Measurements from ENCODE around the gene SAMD11.

The SAMD11 gene

DNA sequence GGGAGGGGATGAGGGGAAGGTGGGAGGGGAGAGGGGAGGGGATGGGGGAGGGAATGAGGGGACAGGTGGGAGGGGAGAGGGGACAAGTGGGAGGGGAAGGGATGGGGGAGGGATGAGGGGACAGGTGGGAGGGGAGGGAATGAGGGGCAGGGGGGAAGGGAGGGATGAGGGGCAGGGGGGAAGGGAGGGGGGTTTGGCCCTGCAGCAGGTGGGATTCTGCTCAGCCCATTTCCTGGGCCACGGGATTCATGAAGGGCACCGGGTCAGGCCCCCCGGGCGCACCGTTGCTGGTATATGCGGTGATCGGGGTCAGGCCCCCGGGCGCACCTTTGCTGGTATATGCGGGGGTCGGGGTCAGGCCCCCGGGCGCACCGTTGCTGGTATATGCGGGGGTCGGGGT is 15.1 kb upstream of the SAMD11 start:
- Histone ChIP-seq H3K36me3 (replicated peaks) (no peaks in the 10 kb centered on the region), H3K27me3 (replicated peaks) (peaks cover 7% of the 10 kb centered on the region), H3K4me3 (ENCODE audit: low read depth, low read length) (no peak overlapping the region), H3K27ac (no peak overlapping the region)
- TF ChIP-seq, protein P1, sequence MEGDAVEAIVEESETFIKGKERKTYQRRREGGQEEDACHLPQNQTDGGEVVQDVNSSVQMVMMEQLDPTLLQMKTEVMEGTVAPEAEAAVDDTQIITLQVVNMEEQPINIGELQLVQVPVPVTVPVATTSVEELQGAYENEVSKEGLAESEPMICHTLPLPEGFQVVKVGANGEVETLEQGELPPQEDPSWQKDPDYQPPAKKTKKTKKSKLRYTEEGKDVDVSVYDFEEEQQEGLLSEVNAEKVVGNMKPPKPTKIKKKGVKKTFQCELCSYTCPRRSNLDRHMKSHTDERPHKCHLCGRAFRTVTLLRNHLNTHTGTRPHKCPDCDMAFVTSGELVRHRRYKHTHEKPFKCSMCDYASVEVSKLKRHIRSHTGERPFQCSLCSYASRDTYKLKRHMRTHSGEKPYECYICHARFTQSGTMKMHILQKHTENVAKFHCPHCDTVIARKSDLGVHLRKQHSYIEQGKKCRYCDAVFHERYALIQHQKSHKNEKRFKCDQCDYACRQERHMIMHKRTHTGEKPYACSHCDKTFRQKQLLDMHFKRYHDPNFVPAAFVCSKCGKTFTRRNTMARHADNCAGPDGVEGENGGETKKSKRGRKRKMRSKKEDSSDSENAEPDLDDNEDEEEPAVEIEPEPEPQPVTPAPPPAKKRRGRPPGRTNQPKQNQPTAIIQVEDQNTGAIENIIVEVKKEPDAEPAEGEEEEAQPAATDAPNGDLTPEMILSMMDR (IDR thresholded peaks at IDR 0.05; ENCODE audit: low read depth, low read length, missing control alignments): no peak
- DNase-seq: no peak
- in situ Hi-C loops (cut with HindIII; ENCODE audit: low pct_ligation_motif_present, low sequenced_read_pairs): no loop called here

DNA sequence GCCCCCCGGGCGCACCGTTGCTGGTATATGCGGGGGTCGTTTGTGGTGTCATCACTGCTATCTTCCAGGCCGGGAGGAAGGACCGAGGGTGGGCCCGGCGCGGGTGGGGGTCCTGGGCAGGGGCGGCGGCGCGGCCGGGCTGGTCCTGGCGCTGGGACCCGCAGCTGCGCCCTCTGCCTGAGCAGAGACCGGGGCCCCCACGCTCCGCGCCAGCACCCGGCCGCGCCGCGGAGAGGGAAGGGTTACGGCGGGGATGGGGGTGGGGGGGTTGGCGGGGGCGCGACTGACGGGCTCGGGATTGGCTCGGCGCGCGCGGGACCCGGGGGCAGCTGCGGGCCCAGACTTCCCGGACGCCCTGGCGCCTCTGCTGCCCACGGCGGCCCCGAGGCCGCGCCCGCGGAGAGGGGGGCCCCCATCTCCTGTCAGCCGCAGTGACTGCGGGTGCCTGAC is 13.8 kb upstream of the SAMD11 start:
- no peak for DNase-seq
- in situ Hi-C loops (cut with HindIII; ENCODE audit: low pct_ligation_motif_present, low sequenced_read_pairs): no loop called here
- TF ChIP-seq, protein P1 (IDR thresholded peaks at IDR 0.05; ENCODE audit: low read depth, low read length, missing control alignments): no peak
- Histone ChIP-seq H3K27me3 (replicated peaks) (peaks cover 8% of the 10 kb centered on the region), H3K4me3 (ENCODE audit: low read depth, low read length) (no peak overlapping the region), H3K36me3 (replicated peaks) (no peaks in the 10 kb centered on the region), H3K27ac (no peak overlapping the region)

DNA sequence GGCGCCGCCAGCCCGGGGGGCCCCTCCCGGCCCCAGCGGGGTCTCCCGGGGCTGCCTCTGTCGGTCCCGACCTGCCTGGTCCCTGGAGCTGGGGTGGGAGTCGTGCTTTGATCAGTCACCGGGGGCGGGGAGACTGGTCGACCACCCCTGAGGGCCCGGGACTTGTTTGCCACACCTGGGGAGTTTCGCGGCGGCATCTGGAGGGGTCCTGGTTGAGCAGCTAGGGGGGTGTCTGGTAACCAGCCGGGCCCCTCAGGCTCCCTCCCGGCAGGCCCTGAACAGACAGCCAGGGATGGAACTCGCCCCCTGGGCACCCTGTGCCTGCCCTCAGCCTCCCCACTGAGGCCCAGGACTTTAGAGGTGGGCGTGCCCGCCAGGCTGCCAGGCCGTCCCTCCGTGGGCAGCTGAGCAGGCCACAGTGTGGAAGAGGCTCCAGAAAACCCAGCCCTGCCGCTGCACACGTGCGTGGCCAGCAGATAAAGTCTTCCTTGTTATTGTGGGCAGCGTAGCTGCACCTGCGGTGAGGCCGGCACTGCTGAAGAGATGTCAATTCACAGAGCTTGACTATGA is 13.3 kb upstream of the SAMD11 start:
- in situ Hi-C loops (cut with HindIII; ENCODE audit: low pct_ligation_motif_present, low sequenced_read_pairs): no loop called here
- no peak overlapping the region for H3K4me3 ChIP-seq (ENCODE audit: low read depth, low read length)
- H3K27me3 ChIP-seq (replicated peaks): peaks cover 13% of the 10 kb centered on the region
- DNase-seq: no peak
- TF ChIP-seq, protein P1 (IDR thresholded peaks at IDR 0.05; ENCODE audit: low read depth, low read length, missing control alignments): no peak
- H3K36me3 ChIP-seq (replicated peaks): no peaks in the 10 kb centered on the region
- H3K27ac ChIP-seq: no peak overlapping the region

DNA sequence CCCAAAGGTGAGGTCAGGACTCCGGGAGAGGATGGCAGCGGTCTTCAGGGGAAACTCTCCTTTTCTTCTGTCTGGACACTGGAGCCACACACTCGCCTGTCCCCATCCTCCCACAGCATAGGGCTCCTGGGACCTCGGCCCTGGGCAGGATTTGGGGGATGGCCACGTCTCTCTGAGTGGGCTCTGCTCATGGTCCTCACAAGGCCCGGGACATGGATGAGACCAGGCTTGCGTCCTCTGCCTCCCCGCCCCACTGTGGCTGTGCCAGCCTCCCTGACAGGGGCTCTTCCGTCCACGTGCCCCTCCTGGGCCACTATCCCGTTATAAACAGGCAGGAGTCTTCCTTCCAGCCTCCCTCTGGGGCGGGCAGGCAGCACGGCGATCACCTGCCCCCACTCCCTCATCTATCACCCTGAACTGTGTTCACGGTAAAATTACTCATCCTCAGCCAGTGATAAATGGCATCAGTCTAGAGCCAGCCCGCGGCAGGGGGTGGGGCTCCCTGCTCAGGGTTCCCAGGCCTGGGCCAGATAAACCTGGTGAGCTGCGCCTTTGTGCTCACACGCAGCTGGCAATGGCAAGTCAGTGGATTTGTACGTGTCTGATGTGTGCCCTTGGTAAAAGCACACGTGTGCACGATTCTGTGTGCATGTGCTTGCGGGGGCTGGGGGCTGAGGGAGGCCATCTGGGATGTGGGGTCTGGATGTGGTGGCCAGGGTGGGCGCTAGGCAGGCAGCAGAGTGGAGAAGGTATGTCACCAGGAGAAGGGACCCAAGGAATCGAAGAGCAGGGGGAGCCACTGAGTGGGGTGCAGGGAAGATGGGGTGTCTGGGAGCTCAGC is 12.6 kb upstream of the SAMD11 start:
- in situ Hi-C loops (cut with HindIII; ENCODE audit: low pct_ligation_motif_present, low sequenced_read_pairs): no loop called here
- DNase-seq: no peak
- Histone ChIP-seq H3K27me3 (replicated peaks) (peaks cover 20% of the 10 kb centered on the region), H3K27ac (no peak overlapping the region), H3K4me3 (ENCODE audit: low read depth, low read length) (no peak overlapping the region), H3K36me3 (replicated peaks) (no peaks in the 10 kb centered on the region)
- TF ChIP-seq, protein P1 (IDR thresholded peaks at IDR 0.05; ENCODE audit: low read depth, low read length, missing control alignments): no peak

DNA sequence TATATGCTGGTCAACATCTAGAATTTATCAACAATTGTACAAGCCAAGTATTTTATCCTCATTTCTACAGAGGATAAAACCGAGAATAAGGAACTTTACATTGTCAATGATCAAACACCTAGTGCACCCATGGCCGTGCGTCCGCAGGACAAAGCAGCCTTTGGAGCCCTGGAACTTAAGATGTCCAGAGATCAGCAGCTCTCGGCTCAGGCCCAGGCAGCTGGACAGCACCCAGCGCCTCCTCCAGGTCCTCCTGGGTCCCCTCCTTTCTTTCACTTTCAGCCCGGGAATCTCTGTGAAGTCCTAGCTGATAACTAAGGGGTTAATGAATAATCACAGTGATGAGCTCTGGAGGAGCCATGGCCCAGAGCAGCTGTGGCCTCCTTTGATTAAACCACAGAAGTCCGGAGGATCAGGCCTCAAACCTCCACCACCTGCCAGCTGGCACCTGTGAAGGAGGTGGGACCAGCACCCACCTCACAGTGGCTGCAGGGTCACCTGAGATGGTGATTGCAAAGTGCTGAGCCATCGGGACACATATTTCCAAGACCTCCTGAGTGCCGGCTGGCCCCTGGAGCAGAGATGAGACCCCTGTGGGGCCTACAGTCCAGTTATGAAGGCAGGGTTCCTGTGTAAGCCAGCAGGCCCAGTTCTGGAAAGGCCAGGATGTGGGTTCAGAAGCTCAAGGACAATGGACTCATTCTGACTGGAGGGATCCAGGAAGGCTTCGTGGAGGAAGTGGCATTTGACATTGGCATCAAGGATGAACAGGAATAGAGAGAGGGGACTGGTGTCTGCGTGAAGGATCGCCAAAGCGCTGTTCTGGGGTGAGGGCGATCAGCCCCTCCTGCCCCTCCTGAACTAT is 11.6 kb upstream of the SAMD11 start:
- DNase-seq: no peak
- no peak overlapping the region for H3K4me3 ChIP-seq (ENCODE audit: low read depth, low read length)
- no peak overlapping the region for H3K27ac ChIP-seq
- H3K27me3 ChIP-seq (replicated peaks): peaks cover 27% of the 10 kb centered on the region
- TF ChIP-seq, protein P1 (IDR thresholded peaks at IDR 0.05; ENCODE audit: low read depth, low read length, missing control alignments): no peak
- in situ Hi-C loops (cut with HindIII; ENCODE audit: low pct_ligation_motif_present, low sequenced_read_pairs): no loop called here
- H3K36me3 ChIP-seq (replicated peaks): no peaks in the 10 kb centered on the region
